DND-41 (cell line): Measurements from ENCODE around the gene DAZAP1.

ENCODE experiments used
- EZH2 ChIP-seq: IDR thresholded peaks from 3 replicates; pipeline ENCODE4 v1.6.1; 2012; ENCODE audit warnings: borderline replicate concordance, low read depth, mild to moderate bottlenecking, moderate library complexity, low read length, inconsistent platforms; ENCODE audit not compliant: severe bottlenecking
- TF ChIP-seq, protein P1 (sequence below): IDR thresholded peaks from 2 replicates; pipeline ENCODE4 v1.5.1; 2012; ENCODE audit warnings: borderline replicate concordance, low read length, moderate library complexity, mild to moderate bottlenecking; ENCODE audit not compliant: poor library complexity, severe bottlenecking; ENCODE audit errors: extremely low read depth

DNA sequence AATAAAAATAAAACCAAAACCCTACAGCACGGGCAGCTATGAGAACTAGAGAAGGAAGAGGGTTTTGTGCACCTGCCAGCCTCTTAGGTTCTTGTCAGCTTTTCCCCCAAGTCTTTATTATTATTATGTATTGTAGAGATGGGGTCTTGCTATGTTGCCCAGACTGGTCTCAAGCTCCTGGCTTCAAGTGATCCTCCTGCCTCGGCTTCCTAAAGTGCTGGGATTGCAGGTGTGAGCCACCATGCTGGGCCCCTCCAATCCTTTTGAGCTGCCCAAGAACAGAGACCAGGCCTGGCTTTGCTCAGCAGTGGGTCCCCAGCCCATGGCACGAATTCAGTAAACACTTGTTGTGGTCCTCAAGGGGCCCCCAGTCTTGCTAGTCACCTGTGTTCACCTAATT, 25.1 kb upstream of the DAZAP1 start:
- no peak for TF ChIP-seq EZH2
- TF ChIP-seq, protein P1, sequence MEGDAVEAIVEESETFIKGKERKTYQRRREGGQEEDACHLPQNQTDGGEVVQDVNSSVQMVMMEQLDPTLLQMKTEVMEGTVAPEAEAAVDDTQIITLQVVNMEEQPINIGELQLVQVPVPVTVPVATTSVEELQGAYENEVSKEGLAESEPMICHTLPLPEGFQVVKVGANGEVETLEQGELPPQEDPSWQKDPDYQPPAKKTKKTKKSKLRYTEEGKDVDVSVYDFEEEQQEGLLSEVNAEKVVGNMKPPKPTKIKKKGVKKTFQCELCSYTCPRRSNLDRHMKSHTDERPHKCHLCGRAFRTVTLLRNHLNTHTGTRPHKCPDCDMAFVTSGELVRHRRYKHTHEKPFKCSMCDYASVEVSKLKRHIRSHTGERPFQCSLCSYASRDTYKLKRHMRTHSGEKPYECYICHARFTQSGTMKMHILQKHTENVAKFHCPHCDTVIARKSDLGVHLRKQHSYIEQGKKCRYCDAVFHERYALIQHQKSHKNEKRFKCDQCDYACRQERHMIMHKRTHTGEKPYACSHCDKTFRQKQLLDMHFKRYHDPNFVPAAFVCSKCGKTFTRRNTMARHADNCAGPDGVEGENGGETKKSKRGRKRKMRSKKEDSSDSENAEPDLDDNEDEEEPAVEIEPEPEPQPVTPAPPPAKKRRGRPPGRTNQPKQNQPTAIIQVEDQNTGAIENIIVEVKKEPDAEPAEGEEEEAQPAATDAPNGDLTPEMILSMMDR, result no peak
